ENCODE results near the gene AP1M1.
A peak's percentile ranks its signal among the peaks of the same experiment; 100 is the strongest.

AP1M1 gene

DNA sequence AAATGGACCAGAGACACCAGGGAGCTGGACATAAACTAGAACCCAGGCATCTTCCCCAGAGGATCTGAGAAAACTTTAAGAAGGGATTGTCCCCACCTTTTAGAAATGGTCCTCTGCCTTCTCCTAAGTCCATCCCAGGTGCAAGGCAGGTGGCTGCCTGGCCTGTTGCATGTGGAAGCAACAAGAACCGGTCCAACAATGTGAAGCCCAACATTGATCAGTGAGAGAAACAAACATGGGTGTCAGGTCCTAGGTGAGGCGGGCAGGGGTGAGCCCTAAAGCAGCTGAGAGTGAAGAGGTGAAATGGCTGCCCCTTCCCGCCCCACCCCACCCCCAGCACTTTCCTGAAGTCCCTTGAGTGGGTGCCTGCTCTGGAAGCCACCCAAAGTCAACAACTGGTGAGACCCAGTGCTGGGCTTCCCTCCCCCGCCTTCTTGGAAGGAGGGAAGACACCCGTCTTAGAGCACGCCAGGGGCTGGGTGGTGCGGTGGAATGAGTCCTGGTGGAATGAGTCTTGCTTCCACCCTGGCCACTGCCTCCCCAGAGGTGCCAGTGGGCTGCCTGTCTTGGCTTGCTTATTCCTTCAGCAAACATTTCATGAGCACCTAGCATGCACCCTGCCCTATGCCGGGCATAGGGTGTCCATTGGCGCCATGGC is 1.7 kb downstream of the AP1M1 start:
- H3K27ac ChIP-seq = peak overlapping the region; percentile 5; the same call in 1 of the 2 replicates
- TF ChIP-seq CTCF (conservative IDR thresholded peaks at IDR 0.05) = no peak

DNA sequence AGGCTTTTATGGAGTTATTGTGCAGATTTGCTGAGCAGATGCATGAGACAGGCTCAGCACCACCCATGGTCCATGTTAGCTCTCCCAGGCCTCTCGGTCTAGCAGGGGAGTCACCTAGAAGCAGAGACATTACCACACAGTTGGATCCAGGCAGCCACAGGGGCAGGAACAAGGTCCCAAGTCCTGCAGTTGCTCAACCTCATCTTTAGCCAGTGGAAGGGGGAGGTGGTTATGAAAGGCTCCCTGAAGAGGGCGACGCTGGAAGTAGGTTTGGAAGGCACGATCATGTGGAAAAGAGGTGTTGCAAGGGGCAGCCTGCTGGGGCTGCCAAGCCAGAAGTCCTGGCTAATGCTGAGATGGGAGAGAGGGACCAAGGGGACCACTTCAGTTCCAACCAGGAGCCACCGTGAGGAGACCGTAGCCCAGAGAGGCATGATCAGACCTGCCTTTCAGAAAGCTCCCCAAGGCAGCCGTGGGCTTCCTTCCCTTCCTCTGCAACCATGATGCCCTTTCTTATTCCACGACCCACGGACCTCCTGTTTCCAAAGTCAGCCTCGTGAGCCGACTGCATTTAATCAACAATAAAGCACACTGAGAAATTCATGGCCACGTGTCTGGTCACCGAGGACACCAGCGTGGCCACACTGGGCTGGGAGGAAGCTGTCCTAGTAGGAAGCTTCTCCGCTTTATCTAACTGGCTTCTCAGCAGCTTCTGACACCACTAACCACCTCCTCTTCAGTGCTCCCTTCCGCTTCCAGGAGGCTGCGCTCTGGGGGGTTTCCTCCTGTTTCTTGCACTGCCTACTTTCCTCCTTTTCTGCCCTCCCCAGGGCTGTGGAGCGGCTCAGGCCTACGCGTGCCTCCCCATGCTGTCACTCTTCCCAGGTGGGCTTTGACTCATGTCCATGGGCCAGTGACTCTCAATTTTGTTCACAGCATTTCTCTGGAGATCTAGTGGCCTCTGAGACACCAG is 2.6 kb downstream of the AP1M1 start:
- peak overlapping the region; percentile 5; the same call in 1 of the 2 replicates for H3K27ac ChIP-seq
- no peak for TF ChIP-seq CTCF (conservative IDR thresholded peaks at IDR 0.05)

DNA sequence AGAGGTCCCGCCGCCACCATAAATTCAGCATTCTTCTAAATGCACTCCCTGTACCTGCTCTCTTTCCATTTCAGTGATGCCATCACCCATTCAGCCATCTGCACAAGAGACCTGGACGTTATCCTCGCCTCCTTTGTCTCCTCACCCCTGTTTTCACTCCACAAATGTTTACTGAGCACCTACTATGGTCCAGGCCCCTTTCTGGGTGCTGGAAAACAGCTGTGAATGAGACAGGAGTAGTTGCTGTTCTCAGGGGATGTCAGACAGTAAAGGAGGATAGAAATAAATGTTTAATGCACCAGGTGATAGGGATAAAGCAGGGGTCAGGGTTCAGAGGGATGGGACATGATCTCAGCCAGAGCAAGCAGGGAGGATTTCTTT is 3.3 kb downstream of the AP1M1 start:
- peak overlapping the region; percentile 5; the same call in 1 of the 2 replicates for H3K27ac ChIP-seq
- no peak for TF ChIP-seq CTCF (conservative IDR thresholded peaks at IDR 0.05)

- H3K27ac ChIP-seq = peak overlapping the region; percentile 70
- TF ChIP-seq CTCF (conservative IDR thresholded peaks at IDR 0.05) = no peak
Measured at GRCh38 chr19:16202320-16203255, 4.9 kb downstream of the AP1M1 start.

DNA sequence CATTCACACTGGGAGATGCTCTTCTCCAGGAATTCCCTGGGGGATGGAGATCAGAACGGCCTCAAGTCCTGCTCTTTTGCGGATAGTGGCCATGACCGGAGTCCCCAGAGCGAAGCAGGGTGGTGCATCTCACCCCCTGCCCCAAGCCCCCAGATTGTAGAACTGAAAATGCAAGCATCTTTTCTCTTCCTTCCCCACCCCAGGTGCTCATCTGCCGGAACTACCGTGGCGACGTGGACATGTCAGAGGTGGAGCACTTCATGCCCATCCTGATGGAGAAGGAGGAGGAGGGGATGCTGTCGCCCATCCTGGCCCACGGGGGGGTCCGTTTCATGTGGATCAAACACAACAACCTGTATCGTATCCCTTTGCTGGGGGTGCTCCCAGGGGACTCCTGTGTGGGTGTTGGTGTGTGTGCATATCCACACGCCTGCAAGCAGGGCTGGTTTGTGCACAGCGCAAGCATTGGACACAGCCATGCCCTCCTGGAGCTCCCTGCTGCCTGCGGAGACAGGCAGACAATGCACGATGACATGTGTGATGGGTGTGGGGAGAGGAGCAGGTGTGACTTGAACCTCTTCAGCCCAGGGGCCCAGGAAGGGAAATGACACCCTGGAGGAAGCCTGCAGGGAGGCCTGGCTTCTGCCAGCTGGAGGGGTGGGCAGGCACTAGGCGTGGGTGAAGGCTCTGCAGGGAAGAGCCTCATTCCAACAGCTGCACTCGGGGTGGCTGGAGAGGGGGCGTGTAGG is 5.7 kb downstream of the AP1M1 start:
- H3K27ac ChIP-seq = peak overlapping the region; percentile 70
- TF ChIP-seq CTCF (conservative IDR thresholded peaks at IDR 0.05) = no peak

DNA sequence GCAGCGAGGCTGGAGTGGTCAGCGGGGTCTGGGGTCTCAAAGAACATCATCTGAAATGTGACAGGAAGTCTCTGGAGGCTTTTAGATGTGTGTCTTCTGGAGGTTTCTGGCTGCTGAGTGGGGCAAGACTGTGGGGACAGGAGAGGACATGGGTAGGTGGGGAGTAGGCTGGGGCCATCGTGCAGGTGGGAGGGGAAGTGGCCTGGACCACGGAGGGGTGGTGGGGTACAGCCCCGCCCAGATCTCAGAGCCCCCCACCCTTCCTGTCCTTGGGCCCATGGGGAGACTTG is 6.2 kb downstream of the AP1M1 start:
- H3K27ac ChIP-seq = peak overlapping the region; percentile 70
- TF ChIP-seq CTCF (conservative IDR thresholded peaks at IDR 0.05) = no peak

Measured in VCaP (cell line).